BLaER1 (cell line): ENCODE results near the gene FAM168B.
"Not testable (repeated sequence)": the region's sequence is repeated elsewhere in the genome, so short reads cannot be mapped to it uniquely, and the experiment has no call there.

Experiments used
- H3K27ac ChIP-seq: shearing (Covaris generic); formaldehyde crosslinking; 2 replicates; pipeline ENCODE4 v1.8.1; 2022
- H3K27me3 ChIP-seq: shearing (Covaris generic); formaldehyde crosslinking; 2 replicates; pipeline ENCODE4 v1.8.1; 2022
- H3K36me3 ChIP-seq: shearing (Covaris generic); formaldehyde crosslinking; 2 replicates; pipeline ENCODE4 v1.8.1; 2022
- H3K4me1 ChIP-seq: shearing (Covaris generic); formaldehyde crosslinking; 2 replicates; pipeline ENCODE4 v1.8.1; 2022
- H3K4me2 ChIP-seq: shearing (Covaris generic); formaldehyde crosslinking; 2 replicates; pipeline ENCODE4 v1.8.1; 2022
- H3K4me3 ChIP-seq: shearing (Covaris generic); formaldehyde crosslinking; 2 replicates; pipeline ENCODE4 v1.8.1; 2022
- H3K9ac ChIP-seq: shearing (Covaris generic); formaldehyde crosslinking; 2 replicates; pipeline ENCODE4 v1.8.1; 2022
- H3K9me3 ChIP-seq: shearing (Covaris generic); formaldehyde crosslinking; 2 replicates; pipeline ENCODE4 v1.8.1; 2022
- H4K20me1 ChIP-seq: shearing (Covaris generic); formaldehyde crosslinking; 2 replicates; pipeline ENCODE4 v1.8.1; 2022
- Cebpa-rat ChIP-seq: shearing (Covaris generic); IDR thresholded peaks from 2 replicates; pipeline ENCODE4 v1.8.1; 2022

Gene FAM168B

DNA sequence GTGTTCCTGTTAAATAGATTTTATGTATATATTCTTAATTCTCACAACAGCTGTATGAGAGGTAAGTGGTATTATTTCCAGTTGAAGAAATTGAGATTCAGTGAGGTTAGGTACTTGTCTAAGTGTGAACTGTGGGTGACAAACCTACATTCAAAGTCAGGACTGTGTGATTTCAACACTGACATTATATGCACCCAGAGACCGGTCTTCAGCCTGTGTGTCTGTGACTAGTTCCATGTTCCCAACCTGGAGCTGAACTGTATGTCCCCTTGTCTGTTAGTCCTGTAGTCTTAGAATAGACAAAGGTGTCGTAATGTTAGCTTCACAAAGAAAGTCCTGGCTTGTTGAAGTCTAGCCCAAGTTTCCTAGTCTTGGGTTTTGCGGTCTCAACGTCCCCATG lies 29.2 kb upstream of the FAM168B start:
- no peaks in the 10 kb centered on the region for H3K4me1 ChIP-seq
- no peak overlapping the region for H3K9ac ChIP-seq
- H3K36me3 ChIP-seq, result peaks cover 85% of the 10 kb centered on the region
- no peak for TF ChIP-seq Cebpa-rat
- H3K9me3 ChIP-seq, result no peaks in the 10 kb centered on the region
- no peak overlapping the region for H3K27ac ChIP-seq
- H4K20me1 ChIP-seq, result peaks cover 80% of the 10 kb centered on the region
- H3K4me2 ChIP-seq, result no peak overlapping the region
- no peaks in the 10 kb centered on the region for H3K27me3 ChIP-seq
- no peak overlapping the region for H3K4me3 ChIP-seq

DNA sequence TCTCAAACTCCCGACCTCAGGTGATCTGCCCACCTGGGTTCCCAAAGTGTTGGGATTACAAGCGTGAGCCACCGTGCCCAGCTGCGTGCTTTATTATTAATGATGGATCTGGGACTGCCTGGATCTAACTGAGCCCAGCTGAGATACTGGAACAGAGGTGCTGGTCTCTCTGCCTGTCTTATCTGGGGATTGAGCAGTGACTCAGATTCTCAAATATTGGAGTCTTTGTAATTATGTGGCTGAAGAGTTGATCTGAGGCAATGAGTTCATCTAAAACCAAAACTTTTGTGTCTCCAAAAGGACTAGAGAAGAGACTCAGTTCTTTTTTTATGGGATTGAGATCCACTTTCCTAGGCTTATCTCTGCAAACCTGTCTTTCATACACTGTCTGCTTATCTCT lies 28.2 kb upstream of the FAM168B start:
- no peak overlapping the region for H3K27ac ChIP-seq
- no peaks in the 10 kb centered on the region for H3K27me3 ChIP-seq
- H3K9ac ChIP-seq, result no peak overlapping the region
- H3K9me3 ChIP-seq, result no peaks in the 10 kb centered on the region
- TF ChIP-seq Cebpa-rat, result no peak
- no peak overlapping the region for H3K4me3 ChIP-seq
- H3K36me3 ChIP-seq, result peaks cover 85% of the 10 kb centered on the region
- peaks cover 90% of the 10 kb centered on the region for H4K20me1 ChIP-seq
- H3K4me1 ChIP-seq, result no peaks in the 10 kb centered on the region
- H3K4me2 ChIP-seq, result no peak overlapping the region

DNA sequence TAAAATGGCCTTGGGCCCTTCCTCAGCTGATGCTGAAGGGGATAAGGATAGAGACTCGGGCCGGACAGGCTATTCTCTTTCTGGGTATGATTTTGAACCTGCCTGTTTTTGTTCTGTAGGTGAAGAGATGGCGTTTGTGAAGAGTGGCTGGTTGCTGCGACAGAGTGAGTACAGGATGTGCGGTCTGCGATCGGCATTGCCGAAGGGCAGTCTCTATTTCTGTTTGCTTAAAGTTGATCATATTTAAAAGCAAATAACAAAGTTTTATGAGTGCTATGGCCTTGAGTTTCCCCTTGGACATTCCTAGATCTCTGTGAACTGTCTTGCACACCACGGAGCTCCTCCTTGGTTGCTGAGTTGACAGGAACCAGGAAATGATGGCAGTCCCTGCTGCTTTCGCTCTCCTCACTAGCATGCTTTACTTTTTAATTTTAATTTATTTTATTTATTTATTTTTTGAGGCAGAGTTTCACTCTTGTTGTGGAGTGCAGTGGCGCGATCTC lies 27.6 kb upstream of the FAM168B start:
- H3K36me3 ChIP-seq, result peaks cover 85% of the 10 kb centered on the region
- H4K20me1 ChIP-seq, result peaks cover 96% of the 10 kb centered on the region
- no peaks in the 10 kb centered on the region for H3K4me1 ChIP-seq
- no peak overlapping the region for H3K4me2 ChIP-seq
- H3K27me3 ChIP-seq, result no peaks in the 10 kb centered on the region
- no peak overlapping the region for H3K9ac ChIP-seq
- no peak overlapping the region for H3K27ac ChIP-seq
- TF ChIP-seq Cebpa-rat, result no peak
- H3K9me3 ChIP-seq, result peaks cover 5% of the 10 kb centered on the region
- no peak overlapping the region for H3K4me3 ChIP-seq

DNA sequence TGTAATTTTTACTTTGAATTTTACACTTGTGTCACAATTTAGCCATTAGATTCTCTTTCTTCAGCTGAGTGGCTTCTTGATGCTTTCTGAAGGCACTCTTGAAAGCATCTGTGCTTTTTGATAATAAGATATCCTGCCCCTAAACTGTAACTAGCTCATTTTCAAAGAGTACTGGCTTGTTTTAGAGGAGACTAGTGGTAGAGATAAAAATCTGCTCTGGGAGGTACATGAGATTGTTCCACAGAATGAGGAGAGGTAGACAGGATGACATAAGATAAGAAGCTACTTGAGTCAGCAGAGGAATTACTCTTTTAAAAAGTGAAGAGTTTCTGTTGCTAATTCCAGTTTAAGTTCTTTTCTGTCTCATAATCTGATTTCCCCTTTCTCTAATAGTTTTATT lies 22.5 kb upstream of the FAM168B start:
- H3K36me3 ChIP-seq, result peaks cover 70% of the 10 kb centered on the region
- no peak overlapping the region for H3K9ac ChIP-seq
- no peaks in the 10 kb centered on the region for H3K27me3 ChIP-seq
- peaks cover 8% of the 10 kb centered on the region; the same call in 1 of the 2 replicates for H3K4me1 ChIP-seq
- peaks cover 100% of the 10 kb centered on the region for H4K20me1 ChIP-seq
- TF ChIP-seq Cebpa-rat, result no peak
- H3K27ac ChIP-seq, result no peak overlapping the region
- H3K4me3 ChIP-seq, result no peak overlapping the region
- H3K9me3 ChIP-seq, result peaks cover 29% of the 10 kb centered on the region
- no peak overlapping the region for H3K4me2 ChIP-seq

DNA sequence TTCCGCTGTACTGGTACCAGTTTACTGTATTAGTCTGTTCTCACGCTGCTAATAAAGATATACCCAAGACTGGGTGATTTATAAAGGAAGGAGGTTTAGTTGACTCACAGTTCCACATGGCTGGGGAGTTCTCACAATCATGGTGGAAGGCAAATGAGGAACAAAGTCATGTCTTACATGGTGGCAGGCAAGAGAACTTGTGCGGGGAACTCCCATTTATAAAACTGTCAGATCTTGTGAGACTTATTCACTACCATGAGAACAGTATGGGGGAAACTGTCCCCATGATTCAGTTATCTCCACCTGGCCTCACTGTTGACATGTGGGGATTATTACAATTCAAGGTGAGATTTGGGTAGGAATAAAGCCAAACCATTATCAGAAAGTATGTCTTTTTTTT lies 21.7 kb upstream of the FAM168B start:
- not testable (repeated sequence) for H3K27me3 ChIP-seq, H3K9ac ChIP-seq, H3K4me2 ChIP-seq, H3K4me1 ChIP-seq, H3K27ac ChIP-seq, H3K4me3 ChIP-seq
- Histone ChIP-seq H3K9me3 (peaks cover 29% of the 10 kb centered on the region), H3K36me3 (peaks cover 71% of the 10 kb centered on the region), H4K20me1 (peaks cover 100% of the 10 kb centered on the region)

DNA sequence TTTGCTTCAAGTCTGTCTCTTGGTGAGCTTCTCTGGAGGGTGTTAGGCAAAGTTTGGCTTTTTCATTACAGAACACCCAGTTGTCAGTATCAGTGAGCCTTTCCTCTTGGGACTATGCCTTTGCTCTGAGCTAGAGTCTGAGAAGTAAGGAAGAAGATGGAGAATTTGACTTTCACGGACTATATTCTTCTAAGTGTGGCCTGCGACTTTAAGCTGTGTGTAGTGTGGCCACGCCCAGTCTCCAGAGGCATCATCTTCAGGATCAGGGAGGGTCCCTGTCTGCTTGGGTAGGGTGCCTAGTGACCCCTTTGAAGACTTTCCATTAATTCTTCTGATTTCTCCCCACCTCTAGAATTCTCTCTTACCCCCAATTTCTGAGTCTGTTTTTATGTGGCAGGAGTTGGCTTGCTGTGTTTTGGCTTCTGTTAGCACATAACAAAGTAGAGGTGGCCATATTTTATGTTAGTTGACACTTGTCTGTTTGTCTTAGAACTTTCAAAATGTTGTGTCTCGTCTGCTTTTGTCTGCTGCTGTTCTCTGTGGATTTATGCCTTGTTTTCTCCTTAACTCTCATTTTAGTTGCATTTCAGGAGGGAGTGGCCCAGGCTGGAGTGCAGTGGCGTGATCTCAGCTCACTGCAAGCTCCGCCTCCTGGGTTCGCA lies 20.4 kb upstream of the FAM168B start:
- H3K27ac ChIP-seq, result no peak overlapping the region
- H3K27me3 ChIP-seq, result no peaks in the 10 kb centered on the region
- no peak overlapping the region for H3K4me2 ChIP-seq
- H3K4me3 ChIP-seq, result no peak overlapping the region
- TF ChIP-seq Cebpa-rat, result no peak
- peaks cover 79% of the 10 kb centered on the region for H3K36me3 ChIP-seq
- no peak overlapping the region for H3K9ac ChIP-seq
- peaks cover 100% of the 10 kb centered on the region for H4K20me1 ChIP-seq
- H3K4me1 ChIP-seq, result peaks cover 8% of the 10 kb centered on the region; the same call in 1 of the 2 replicates
- peaks cover 29% of the 10 kb centered on the region for H3K9me3 ChIP-seq

DNA sequence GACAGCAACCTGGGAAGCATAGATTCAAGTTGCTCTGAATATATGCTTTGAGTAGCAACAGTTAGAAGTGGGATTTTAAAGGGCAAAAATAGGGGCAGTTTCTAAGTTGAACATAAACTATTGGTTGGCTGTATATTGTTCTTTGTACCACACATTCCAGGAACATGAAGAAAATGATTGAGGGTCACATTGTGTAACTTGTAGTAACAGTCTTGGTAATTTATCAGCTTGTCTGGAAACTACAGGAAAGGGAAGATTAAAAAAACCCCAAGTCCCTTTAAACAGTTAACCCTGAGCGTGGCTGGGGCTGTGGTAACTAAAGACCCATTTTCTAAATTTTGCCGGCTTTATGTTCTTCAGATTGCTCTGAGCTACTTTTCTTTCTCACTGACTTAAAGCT lies 19.3 kb upstream of the FAM168B start:
- peaks cover 11% of the 10 kb centered on the region for H3K4me1 ChIP-seq
- no peak for TF ChIP-seq Cebpa-rat

DNA sequence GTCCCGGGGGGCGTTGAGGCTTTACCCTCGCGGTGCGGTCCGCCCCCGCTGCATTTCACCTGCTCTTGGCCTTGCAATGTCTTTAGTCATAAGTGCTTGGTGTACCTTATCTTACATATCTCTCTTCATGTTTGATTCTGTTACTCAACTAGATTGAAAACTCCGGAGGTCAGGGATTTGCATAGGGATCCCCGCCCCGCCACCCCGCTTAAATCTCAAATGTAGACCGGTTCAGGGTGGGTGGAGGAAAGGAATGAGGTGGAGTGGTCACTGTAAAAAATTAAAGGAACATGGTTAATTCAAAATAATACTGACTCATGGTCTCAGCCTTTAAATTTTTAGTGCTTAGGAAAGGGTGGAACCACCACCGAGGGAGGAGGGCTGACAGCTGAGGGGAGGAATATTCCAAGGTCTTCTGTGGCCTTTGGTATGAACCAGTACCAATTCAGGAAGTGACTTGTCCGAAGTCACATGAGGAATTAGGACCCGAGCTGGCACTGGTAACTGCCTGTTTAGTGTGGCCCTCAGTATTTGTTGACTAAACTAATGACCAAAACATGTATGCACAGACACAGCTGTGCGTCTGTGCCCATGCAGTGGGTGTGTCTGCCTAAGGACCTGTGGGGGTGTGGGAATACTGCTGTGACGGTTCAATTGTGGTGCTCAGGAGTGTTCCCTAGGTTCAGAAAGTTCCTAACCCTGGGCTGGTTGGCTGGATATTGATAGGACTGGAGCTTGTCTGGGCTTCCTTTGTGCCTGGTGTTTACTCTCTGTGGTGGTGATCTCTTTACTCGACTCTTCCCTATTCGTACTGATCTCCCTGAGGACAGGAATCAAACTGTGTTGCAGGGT lies 12.9 kb upstream of the FAM168B start:
- H3K27ac ChIP-seq, result peak overlapping the region; percentile 90
- no peak for TF ChIP-seq Cebpa-rat
- peak overlapping the region; percentile 96 for H3K9ac ChIP-seq
- H3K4me1 ChIP-seq, result peaks cover 31% of the 10 kb centered on the region
- peaks cover 60% of the 10 kb centered on the region for H4K20me1 ChIP-seq
- peaks cover 33% of the 10 kb centered on the region for H3K36me3 ChIP-seq
- H3K9me3 ChIP-seq, result no peaks in the 10 kb centered on the region
- H3K4me3 ChIP-seq, result peak overlapping the region; percentile 100
- no peaks in the 10 kb centered on the region for H3K27me3 ChIP-seq
- H3K4me2 ChIP-seq, result peak overlapping the region; percentile 94

More for the DNA sequence above, 19.3 kb upstream of the FAM168B start:
- peaks cover 100% of the 10 kb centered on the region for H4K20me1 ChIP-seq
- peaks cover 76% of the 10 kb centered on the region for H3K36me3 ChIP-seq
- H3K9ac ChIP-seq, result no peak overlapping the region
- H3K4me2 ChIP-seq, result no peak overlapping the region
- H3K27ac ChIP-seq, result no peak overlapping the region
- peaks cover 29% of the 10 kb centered on the region for H3K9me3 ChIP-seq
- no peak overlapping the region for H3K4me3 ChIP-seq
- no peaks in the 10 kb centered on the region for H3K27me3 ChIP-seq

DNA sequence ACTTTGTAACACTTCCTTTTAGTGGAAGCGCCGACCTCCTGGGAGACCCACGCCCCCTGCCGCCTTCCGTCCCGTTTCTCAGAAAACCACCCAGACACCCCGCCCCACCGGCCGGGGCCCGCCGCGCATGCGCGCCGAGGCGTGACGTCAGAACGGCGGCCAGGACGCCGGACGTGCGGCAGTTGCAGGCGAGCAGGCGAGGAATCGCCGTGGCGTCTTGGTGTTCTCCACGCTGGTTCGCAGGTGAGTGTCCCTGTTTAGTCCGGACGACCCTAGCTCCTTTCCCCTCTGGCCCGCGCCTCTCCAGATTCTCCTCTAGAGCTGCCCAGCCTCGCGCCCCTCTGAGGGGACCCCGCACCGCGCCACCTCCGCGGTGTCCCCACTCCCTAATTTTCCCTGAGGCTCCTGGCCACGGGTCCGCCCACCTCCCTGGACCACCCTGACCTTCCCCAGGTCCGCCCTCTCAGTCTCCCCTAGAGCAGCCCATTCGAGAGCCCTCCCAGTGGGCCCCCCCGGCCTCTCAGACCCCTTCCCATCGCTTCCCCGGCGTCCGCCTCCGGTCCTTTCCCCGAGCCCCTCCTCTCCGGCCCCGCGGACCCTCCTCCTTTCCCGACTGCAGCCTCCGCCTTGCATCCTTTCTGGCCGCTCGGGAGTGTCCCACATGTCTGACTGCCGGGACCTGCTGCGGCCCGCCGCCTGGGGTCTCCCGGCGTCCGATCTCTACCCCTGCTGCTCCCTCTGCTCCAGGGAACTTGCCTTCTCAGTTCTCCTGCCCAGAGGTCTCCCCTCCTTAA lies 12.1 kb upstream of the FAM168B start, which contains the start of gene PLEKHB2:
TSS of gene PLEKHB2 (plus strand) at position 181 of the 794 bp plus-strand sequence. CDS start 15,606 bp downstream, outside the sequence.
- H3K4me3 ChIP-seq, result peak within 1 kb of the TSS; percentile 100
- peak within 1 kb of the TSS; percentile 94 for H3K4me2 ChIP-seq
- H3K36me3 ChIP-seq, result peaks cover 26% of the 10 kb centered on the region
- H3K9me3 ChIP-seq, result no peaks in the 10 kb centered on the region
- TF ChIP-seq Cebpa-rat, result no peak
- peak within 1 kb of the TSS; percentile 90 for H3K27ac ChIP-seq
- no peaks in the 10 kb centered on the region for H3K27me3 ChIP-seq
- H3K9ac ChIP-seq, result peak within 1 kb of the TSS; percentile 96
- peaks cover 52% of the 10 kb centered on the region for H4K20me1 ChIP-seq
- peaks cover 31% of the 10 kb centered on the region for H3K4me1 ChIP-seq
